ENCODE data around the gene PCYT2.
"Not testable (repeated sequence)": the region's sequence is repeated elsewhere in the genome, so short reads cannot be mapped to it uniquely, and the experiment has no call there.

The PCYT2 gene

GRCh38 chr17:81926451-81927151 lies 15.4 kb upstream of the PCYT2 start:
- peak; percentile 70 for DNase-seq

- DNase-seq = no peak
Measured at GRCh38 chr17:81925860-81926450, 14.8 kb upstream of the PCYT2 start.

GRCh38 chr17:81924557-81925532 lies 13.6 kb upstream of the PCYT2 start:
- DNase-seq = no peak

GRCh38 chr17:81923302-81924260 lies 12.4 kb upstream of the PCYT2 start:
- no peak for DNase-seq

- DNase-seq = no peak
Measured at GRCh38 chr17:81922566-81923301, 11.5 kb upstream of the PCYT2 start.

- DNase-seq = no peak
Measured at GRCh38 chr17:81921996-81922565, 10.9 kb upstream of the PCYT2 start.

GRCh38 chr17:81921537-81921862 lies 10.3 kb upstream of the PCYT2 start:
- no peak for DNase-seq

- DNase-seq = no peak
Measured at GRCh38 chr17:81920612-81921536, 9.7 kb upstream of the PCYT2 start.

- DNase-seq = no peak
Measured at GRCh38 chr17:81918832-81919545, 7.8 kb upstream of the PCYT2 start.

- not testable (repeated sequence) for DNase-seq
Measured at GRCh38 chr17:81918333-81918669, 7.1 kb upstream of the PCYT2 start.

- DNase-seq = peak; percentile 88
Measured at GRCh38 chr17:81917565-81918332, 6.5 kb upstream of the PCYT2 start, which contains the start of gene SIRT7. TSS of gene SIRT7 (minus strand) at chr17:81918176. CDS start at chr17:81918131, 45 bp downstream.

GRCh38 chr17:81916234-81917001 lies 5.2 kb upstream of the PCYT2 start:
- DNase-seq = no peak

GRCh38 chr17:81915331-81915730 lies 4.1 kb upstream of the PCYT2 start:
- DNase-seq = no peak

GRCh38 chr17:81914103-81914850 lies 3.1 kb upstream of the PCYT2 start:
- DNase-seq = no peak

GRCh38 chr17:81913394-81914102 lies 2.3 kb upstream of the PCYT2 start:
- no peak for DNase-seq
